HG03571 (cell line): ENCODE data around the gene SORCS2.

ENCODE experiments used
- ATAC-seq: cut with Tn5 transposase; IDR thresholded peaks from one replicate; pipeline ENCODE4 v1.9.1; 2021; ENCODE audit not compliant: unreplicated experiment

SORCS2 gene

GRCh38 chr4:7384929-7385890, 192.9 kb downstream of the SORCS2 start:
- ATAC-seq = no peak

- no peak for ATAC-seq
Measured at GRCh38 chr4:7387925-7388324, 195.6 kb downstream of the SORCS2 start.

- ATAC-seq = no peak
Measured at GRCh38 chr4:7388627-7389026, 196.3 kb downstream of the SORCS2 start.

GRCh38 chr4:7389101-7389701, 196.9 kb downstream of the SORCS2 start:
- no peak for ATAC-seq

GRCh38 chr4:7389719-7390118, 197.4 kb downstream of the SORCS2 start:
- no peak for ATAC-seq

GRCh38 chr4:7390336-7390735, 198.0 kb downstream of the SORCS2 start:
- no peak for ATAC-seq

- ATAC-seq = no peak
Measured at GRCh38 chr4:7390906-7391636, 198.7 kb downstream of the SORCS2 start.

GRCh38 chr4:7391637-7392437, 199.5 kb downstream of the SORCS2 start:
- ATAC-seq = no peak

GRCh38 chr4:7392438-7393421, 200.4 kb downstream of the SORCS2 start:
- ATAC-seq = no peak

GRCh38 chr4:7393601-7394575, 201.6 kb downstream of the SORCS2 start:
- ATAC-seq = no peak

GRCh38 chr4:7394681-7395451, 202.5 kb downstream of the SORCS2 start:
- ATAC-seq = no peak

GRCh38 chr4:7395645-7396044, 203.3 kb downstream of the SORCS2 start:
- ATAC-seq = no peak

GRCh38 chr4:7396186-7396910, 204.0 kb downstream of the SORCS2 start:
- no peak for ATAC-seq

GRCh38 chr4:7397206-7398103, 205.1 kb downstream of the SORCS2 start:
- no peak for ATAC-seq

- ATAC-seq = no peak
Measured at GRCh38 chr4:7398104-7398423, 205.7 kb downstream of the SORCS2 start.

- no peak for ATAC-seq
Measured at GRCh38 chr4:7398788-7399439, 206.6 kb downstream of the SORCS2 start.
